ENCODE results near the gene DHX16.
A peak's percentile ranks its signal among the peaks of the same experiment; 100 is the strongest.
"Not testable (repeated sequence)": the region's sequence is repeated elsewhere in the genome, so short reads cannot be mapped to it uniquely, and the experiment has no call there.

DHX16 gene

DNA sequence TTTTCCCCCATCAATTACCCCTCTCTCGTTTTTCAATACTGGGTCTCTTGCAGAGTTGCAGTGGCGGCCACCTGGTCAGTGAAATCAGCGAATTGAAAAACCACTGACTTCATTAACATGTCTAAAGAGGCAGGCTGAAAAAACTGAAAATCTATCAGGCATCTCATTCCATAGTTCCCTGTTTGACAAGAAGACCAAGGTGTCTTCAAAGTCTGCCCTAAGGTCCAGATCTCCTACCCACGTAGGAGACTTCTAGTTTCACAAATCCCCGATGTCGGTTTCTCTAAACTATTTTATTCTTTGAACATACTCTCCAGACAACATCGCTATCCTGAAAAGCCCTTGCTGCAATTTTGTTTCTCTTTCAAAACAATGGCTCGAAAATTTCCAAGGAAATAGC is 46.5 kb upstream of the DHX16 start:
- H3K36me3 ChIP-seq: peaks cover 21% of the 10 kb centered on the region
- H3K27me3 ChIP-seq: no peaks in the 10 kb centered on the region
- no peaks in the 10 kb centered on the region for H3K9me3 ChIP-seq
- peak overlapping the region; percentile 97 for H3K27ac ChIP-seq
- TF ChIP-seq, protein P1, sequence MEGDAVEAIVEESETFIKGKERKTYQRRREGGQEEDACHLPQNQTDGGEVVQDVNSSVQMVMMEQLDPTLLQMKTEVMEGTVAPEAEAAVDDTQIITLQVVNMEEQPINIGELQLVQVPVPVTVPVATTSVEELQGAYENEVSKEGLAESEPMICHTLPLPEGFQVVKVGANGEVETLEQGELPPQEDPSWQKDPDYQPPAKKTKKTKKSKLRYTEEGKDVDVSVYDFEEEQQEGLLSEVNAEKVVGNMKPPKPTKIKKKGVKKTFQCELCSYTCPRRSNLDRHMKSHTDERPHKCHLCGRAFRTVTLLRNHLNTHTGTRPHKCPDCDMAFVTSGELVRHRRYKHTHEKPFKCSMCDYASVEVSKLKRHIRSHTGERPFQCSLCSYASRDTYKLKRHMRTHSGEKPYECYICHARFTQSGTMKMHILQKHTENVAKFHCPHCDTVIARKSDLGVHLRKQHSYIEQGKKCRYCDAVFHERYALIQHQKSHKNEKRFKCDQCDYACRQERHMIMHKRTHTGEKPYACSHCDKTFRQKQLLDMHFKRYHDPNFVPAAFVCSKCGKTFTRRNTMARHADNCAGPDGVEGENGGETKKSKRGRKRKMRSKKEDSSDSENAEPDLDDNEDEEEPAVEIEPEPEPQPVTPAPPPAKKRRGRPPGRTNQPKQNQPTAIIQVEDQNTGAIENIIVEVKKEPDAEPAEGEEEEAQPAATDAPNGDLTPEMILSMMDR (IDR thresholded peaks at IDR 0.05): no peak
- H3K4me1 ChIP-seq (ENCODE audit: control insufficient read depth in 1 of 2, insufficient read depth in 1 of 2, low read depth in 1 of 2, low read length in 1 of 2): peaks cover 56 to 57% of the 10 kb centered on the region in 2 experiments
- H3K4me3 ChIP-seq (ENCODE audit: low read depth in 1 of 2, low read length in 1 of 2): peak overlapping the region; percentile 88 to 92

DNA sequence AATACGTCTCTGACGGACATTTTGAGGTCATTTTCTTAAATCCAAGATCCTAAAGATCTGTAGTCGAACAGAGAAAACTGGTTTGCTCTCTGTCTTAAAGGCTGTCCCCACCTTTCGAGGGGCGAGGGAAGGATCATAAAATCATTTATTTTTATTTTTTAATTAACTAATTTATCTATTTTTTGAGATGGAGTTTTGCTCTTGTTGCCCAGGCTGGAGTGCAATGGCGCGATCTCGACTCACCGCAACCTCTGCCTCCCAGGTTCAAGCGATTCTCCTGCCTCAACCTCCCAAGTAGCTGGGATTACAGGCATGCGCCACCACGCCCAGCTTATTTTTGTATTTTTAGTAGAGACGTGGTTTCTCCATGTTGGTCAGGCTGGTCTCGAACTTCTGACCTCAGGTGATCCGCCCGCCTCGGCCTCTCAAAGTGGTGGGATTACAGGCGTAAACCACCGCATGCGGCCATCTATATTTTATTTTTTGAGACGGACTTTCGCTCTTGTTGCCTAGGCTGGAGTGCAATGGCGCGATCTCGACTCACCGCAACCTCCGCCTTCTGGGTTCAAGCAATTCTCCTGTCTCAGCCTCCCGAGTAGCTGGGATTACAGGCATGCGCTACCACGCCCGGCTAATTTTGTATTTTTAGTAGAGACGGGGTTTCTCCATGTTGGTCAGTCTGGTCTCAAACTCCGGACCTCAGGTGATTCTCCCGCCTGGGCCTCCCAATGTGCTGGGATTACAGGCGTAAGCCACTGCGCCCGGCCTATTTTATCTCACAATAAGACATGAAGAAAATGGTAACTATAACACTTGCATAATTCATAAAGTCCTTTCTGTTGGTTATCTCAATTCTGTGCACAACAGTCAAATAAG is 45.3 kb upstream of the DHX16 start:
- H3K36me3 ChIP-seq, H3K9me3 ChIP-seq, H3K27me3 ChIP-seq: not testable (repeated sequence)
- peak overlapping the region; percentile 69 to 73 for H3K4me3 ChIP-seq (ENCODE audit: low read depth in 1 of 2, low read length in 1 of 2)
- H3K4me1 ChIP-seq (ENCODE audit: control insufficient read depth in 1 of 2, insufficient read depth in 1 of 2, low read depth in 1 of 2, low read length in 1 of 2): peaks cover 56 to 57% of the 10 kb centered on the region in 2 experiments
- peak overlapping the region; percentile 97 for H3K27ac ChIP-seq

DNA sequence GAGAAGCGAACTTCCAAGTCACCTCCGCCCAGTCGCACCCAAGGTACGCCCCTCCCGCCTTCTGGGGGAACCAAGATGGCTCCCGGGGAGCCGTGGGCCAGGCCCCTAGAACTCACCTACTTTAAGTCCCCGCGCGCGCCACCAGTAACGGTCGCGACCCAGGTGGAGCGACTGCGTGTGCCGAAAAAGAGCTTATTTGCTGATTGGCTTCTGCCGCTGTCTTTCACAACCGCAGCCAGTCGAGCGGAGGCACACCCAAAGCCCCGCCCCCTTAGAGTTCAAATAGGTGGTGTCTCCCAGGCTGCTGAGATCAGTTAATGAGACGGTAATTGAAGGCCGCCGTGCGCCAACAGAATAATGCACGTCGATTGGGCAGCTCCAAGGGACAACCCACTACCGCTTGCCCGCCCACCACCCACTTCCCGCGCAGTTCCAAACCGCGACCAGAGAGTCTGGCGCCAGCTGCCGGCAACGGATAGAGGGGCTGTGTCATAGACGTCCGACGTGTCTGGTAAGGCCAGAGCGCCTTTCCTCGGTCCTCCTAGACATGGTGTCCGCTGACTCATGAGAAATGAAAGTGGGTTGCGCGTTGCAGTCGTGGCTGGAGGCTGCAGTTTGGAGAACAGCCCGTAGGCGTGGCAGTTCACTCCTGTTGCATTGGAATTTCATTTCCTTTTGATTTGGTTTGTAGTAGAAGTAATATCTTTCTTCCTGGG is 44.5 kb upstream of the DHX16 start, which contains the start of gene MDC1:
MDC1 (minus strand) TSS at position 153 of the 716 bp plus-strand sequence. CDS start 2,106 bp downstream, outside the sequence.
- Histone ChIP-seq H3K9me3 (no peaks in the 10 kb centered on the region), H3K36me3 (peaks cover under 1% of the 10 kb centered on the region), H3K27me3 (no peaks in the 10 kb centered on the region), H3K4me1 (ENCODE audit: control insufficient read depth in 1 of 2, insufficient read depth in 1 of 2, low read depth in 1 of 2, low read length in 1 of 2) (peaks cover 49% of the 10 kb centered on the region in 2 experiments), H3K27ac (peak within 1 kb of the TSS; percentile 97), H3K4me3 (ENCODE audit: low read depth in 1 of 2, low read length in 1 of 2) (peak within 1 kb of the TSS; percentile 69 to 73)
- TF ChIP-seq, protein P1 (IDR thresholded peaks at IDR 0.05): peak; percentile 98

DNA sequence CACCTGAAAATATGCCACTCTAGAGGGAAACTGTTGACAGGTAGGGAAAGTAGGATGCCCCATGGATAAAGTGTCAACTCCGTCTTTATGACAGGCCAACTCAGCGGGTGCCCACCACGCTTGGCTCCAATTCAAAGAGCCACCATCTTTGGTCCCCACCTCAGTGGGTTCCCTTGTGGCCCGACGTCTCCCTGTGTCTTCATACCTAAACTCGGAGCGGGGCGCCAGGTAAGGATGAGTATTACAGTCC is 44.0 kb upstream of the DHX16 start:
- no peaks in the 10 kb centered on the region for H3K9me3 ChIP-seq
- peaks cover 44% of the 10 kb centered on the region in 2 experiments for H3K4me1 ChIP-seq (ENCODE audit: control insufficient read depth in 1 of 2, insufficient read depth in 1 of 2, low read depth in 1 of 2, low read length in 1 of 2)
- peak overlapping the region; percentile 97 for H3K27ac ChIP-seq
- TF ChIP-seq, protein P1 (IDR thresholded peaks at IDR 0.05): no peak
- peak overlapping the region; percentile 69 to 73 for H3K4me3 ChIP-seq (ENCODE audit: low read depth in 1 of 2, low read length in 1 of 2)
- no peaks in the 10 kb centered on the region for H3K27me3 ChIP-seq
- no peaks in the 10 kb centered on the region for H3K36me3 ChIP-seq

DNA sequence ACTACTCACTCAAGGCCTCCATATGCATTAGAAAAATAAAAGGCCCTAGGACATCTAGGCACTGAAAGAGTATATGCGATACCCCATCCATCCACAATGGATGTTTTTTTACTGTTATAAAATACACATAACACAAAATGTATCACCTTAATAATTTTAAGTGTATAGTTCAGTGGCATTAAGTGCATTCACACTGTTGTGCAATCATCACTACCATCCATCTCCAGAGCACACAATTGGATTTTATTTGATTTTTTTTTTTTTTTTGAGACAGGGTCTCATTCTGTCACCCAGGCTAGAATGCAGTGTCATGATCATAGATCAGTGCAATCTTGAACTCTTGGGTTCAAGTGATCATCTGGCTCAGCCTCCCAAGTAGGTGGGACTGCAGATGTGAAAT is 41.5 kb upstream of the DHX16 start:
- Histone ChIP-seq H3K4me3 (ENCODE audit: low read depth in 1 of 2, low read length in 1 of 2) (no peak overlapping the region), H3K27ac (no peak overlapping the region), H3K4me1 (ENCODE audit: control insufficient read depth in 1 of 2, insufficient read depth in 1 of 2, low read depth in 1 of 2, low read length in 1 of 2) (peaks cover 26 to 27% of the 10 kb centered on the region in 2 experiments), H3K36me3 (no peaks in the 10 kb centered on the region), H3K9me3 (no peaks in the 10 kb centered on the region), H3K27me3 (no peaks in the 10 kb centered on the region)
- TF ChIP-seq, protein P1 (IDR thresholded peaks at IDR 0.05): no peak

DNA sequence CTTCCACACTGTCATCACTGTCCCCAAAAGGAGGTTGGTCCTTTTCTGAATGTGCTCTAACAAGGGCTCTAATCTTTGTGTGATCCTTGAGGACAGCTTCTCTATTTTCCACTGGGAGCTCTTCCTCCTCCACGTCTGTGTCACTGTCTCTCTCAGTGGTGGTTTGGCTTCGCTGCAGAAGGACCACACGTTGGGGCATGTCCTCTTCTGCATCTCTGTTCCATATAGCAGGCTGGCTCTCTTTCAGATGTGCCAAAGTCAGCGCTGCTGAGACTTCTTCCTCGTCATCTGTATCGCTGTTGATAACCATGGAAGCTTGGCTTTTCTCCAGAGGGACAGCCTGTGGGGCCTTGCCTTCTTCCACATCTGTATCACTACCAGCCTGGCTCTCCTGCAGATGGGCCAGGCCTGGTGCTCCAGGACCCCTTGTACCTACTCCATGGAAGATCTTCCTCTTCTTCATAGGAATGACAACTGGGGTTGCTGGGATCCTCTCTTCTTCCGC is 39.7 kb upstream of the DHX16 start:
- Histone ChIP-seq H3K36me3 (no peaks in the 10 kb centered on the region), H3K27ac (no peak overlapping the region)
- TF ChIP-seq, protein P1 (IDR thresholded peaks at IDR 0.05): no peak

More for the DNA sequence above, 39.7 kb upstream of the DHX16 start:
- Histone ChIP-seq H3K4me3 (ENCODE audit: low read depth in 1 of 2, low read length in 1 of 2) (no peak overlapping the region), H3K27me3 (no peaks in the 10 kb centered on the region), H3K9me3 (no peaks in the 10 kb centered on the region), H3K4me1 (ENCODE audit: control insufficient read depth in 1 of 2, insufficient read depth in 1 of 2, low read depth in 1 of 2, low read length in 1 of 2) (peaks cover 8 to 9% of the 10 kb centered on the region in 2 experiments)
